ENCODE data around the gene VWA5B1.

GRCh38 chr1:20359451-20360330 lies 69.0 kb downstream of the VWA5B1 start:
- TF ChIP-seq CTCF (IDR thresholded peaks at IDR 0.05) (no peak), POLR2A (IDR thresholded peaks at IDR 0.05) (no peak), EP300 (IDR thresholded peaks at IDR 0.05) (no peak), POLR2AphosphoS5 (IDR thresholded peaks at IDR 0.05) (no peak)
